GM15510 (cell line): Measurements from ENCODE around the gene C19orf67.

Experiments used
- POLR2A ChIP-seq: IDR thresholded peaks from 3 replicates; pipeline ENCODE4 v1.6.1; 2011; ENCODE audit warnings: borderline replicate concordance; ENCODE audit not compliant: insufficient read length; ENCODE audit errors: extremely low read depth

The C19orf67 gene

DNA sequence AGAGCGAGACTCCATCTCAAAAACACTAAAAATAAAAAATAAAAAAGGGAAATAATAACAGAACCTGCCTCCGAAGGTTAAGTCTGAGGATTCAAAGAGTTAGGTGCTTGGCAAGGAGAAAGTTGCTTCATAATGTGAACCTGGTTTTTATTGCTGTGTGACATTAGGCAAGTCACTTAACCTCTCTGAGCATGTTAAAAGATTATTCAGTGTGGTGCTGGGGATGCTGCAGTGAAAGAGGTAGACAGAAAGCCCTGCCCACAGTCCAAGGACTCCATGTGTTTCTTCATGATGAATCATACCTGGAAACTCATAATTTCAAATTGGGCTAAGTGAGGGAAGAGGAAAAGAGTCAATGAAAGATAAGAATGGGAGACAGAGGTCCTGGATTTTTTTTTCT is 51.6 kb downstream of the C19orf67 start:
- TF ChIP-seq POLR2A: no peak

GRCh38 chr19:14031719-14032480 is 53.7 kb downstream of the C19orf67 start, which contains the start of gene IL27RA:
IL27RA (plus strand) TSS chr19:14031762; CDS start chr19:14031873, 111 bp downstream.
- TF ChIP-seq POLR2A: peak; percentile 58
